GM23248 (cell line): ENCODE measurements around the gene FHAD1.

Experiments used
- EZH2 ChIP-seq: fragments of 200-600 bp; sonication (generic); IDR thresholded peaks from 2 replicates; pipeline ENCODE4 v1.6.1; 2018; ENCODE audit warnings: antibody characterized with exemption, mild to moderate bottlenecking; ENCODE audit not compliant: insufficient read depth, poor library complexity, severe bottlenecking
- EZH2phosphoT487 ChIP-seq: fragments of 200-600 bp; sonication (generic); IDR thresholded peaks from 2 replicates; pipeline ENCODE4 v1.6.1; 2018; ENCODE audit warnings: antibody characterized with exemption, moderate library complexity, mild to moderate bottlenecking, low read depth; ENCODE audit not compliant: insufficient read depth

GRCh38 chr1:15339570-15339969, 92.5 kb downstream of the FHAD1 start:
- no peak for TF ChIP-seq EZH2
- TF ChIP-seq EZH2phosphoT487, result no peak
